Neural cell (in vitro differentiated cells): ENCODE results near the gene SYNJ1. TPM values are rescaled to one million over a fixed set of nuclear protein-coding genes. Genes with fewer than 3 reads are reported as not detected.
"Not testable (repeated sequence)": the region's sequence is repeated elsewhere in the genome, so short reads cannot be mapped to it uniquely, and the experiment has no call there.

Source experiments
- H2AFZ ChIP-seq: fragments of 200-600, 300-800 bp; sonication (generic), shearing (Covaris generic); 2 replicates; pipeline ENCODE4 v1.6.0; 2014; ENCODE audit warnings: low read depth, mild to moderate bottlenecking, antibody characterized with exemption, low read length, moderate library complexity
- H3F3A ChIP-seq: fragments of 200-600 bp; shearing (Covaris generic); 2 replicates; pipeline ENCODE4 v1.6.1; 2016; ENCODE audit warnings: mild to moderate bottlenecking, moderate library complexity, mixed read lengths, antibody characterized with exemption, low read length; ENCODE audit not compliant: insufficient read depth, poor library complexity, severe bottlenecking
- H3K27ac ChIP-seq: fragments of 200-600, 300-800 bp; sonication (generic), shearing (Covaris generic); 2 replicates; pipeline ENCODE4 v1.5.1; 2014; ENCODE audit warnings: mild to moderate bottlenecking, low read length, moderate library complexity
- H3K27me3 ChIP-seq: fragments of 300-800, 200-600 bp; sonication (generic), shearing (Covaris generic); 2 replicates; pipeline ENCODE4 v1.6.0; 2014; ENCODE audit warnings: mild to moderate bottlenecking, low read depth, low read length, moderate library complexity; ENCODE audit not compliant: insufficient read depth
- H3K36me3 ChIP-seq: fragments of 300-800, 200-600 bp; sonication (generic), shearing (Covaris generic); 2 replicates; pipeline ENCODE4 v1.5.1; 2014; ENCODE audit warnings: mild to moderate bottlenecking, antibody characterized with exemption, low read length, moderate library complexity; ENCODE audit not compliant: insufficient read depth
- H3K4me2 ChIP-seq: fragments of 300-800, 200-600 bp; sonication (generic), shearing (Covaris generic); 2 replicates; pipeline ENCODE4 v1.6.0; 2014; ENCODE audit warnings: mild to moderate bottlenecking, low read length
- H3K4me3 ChIP-seq: fragments of 300-800, 200-600 bp; sonication (generic), shearing (Covaris generic); 2 replicates; pipeline ENCODE4 v1.5.1; 2014; ENCODE audit warnings: mild to moderate bottlenecking, low read length, moderate library complexity
- H3K79me2 ChIP-seq: fragments of 200-600 bp; shearing (Covaris generic); replicated peaks from 2 replicates; pipeline ENCODE4 v1.6.0; 2014; ENCODE audit warnings: mild to moderate bottlenecking, low read length, moderate library complexity; ENCODE audit not compliant: insufficient read depth
- H3K9ac ChIP-seq: fragments of 300-800, 200-600 bp; sonication (generic), shearing (Covaris generic); 2 replicates; pipeline ENCODE4 v1.6.1; 2016; ENCODE audit warnings: mild to moderate bottlenecking, low read length, mixed read lengths
- H3K9me2 ChIP-seq: fragments of 200-600 bp; shearing (Covaris generic); 2 replicates; pipeline ENCODE4 v1.6.1; 2016; ENCODE audit warnings: mild to moderate bottlenecking, low read length, mixed read lengths; ENCODE audit not compliant: insufficient read depth
- H3K9me3 ChIP-seq: fragments of 200-600, 300-800 bp; sonication (generic), shearing (Covaris generic); 2 replicates; pipeline ENCODE4 v1.6.1; 2016; ENCODE audit warnings: mild to moderate bottlenecking, mixed run types, low read length, moderate library complexity, mixed read lengths
- H4K20me1 ChIP-seq: fragments of 200-600 bp; shearing (Covaris generic); 2 replicates; pipeline ENCODE4 v1.6.1; 2016; ENCODE audit warnings: mild to moderate bottlenecking, mixed run types; ENCODE audit not compliant: insufficient read depth
- CTCF ChIP-seq: fragments of 450-650 bp; IDR thresholded peaks from 2 replicates; pipeline ENCODE4 v1.5.1; 2014; ENCODE audit warnings: antibody characterized with exemption, mild to moderate bottlenecking, moderate library complexity; ENCODE audit not compliant: poor library complexity, severe bottlenecking
- EP300 ChIP-seq: fragments of 450-650 bp; conservative IDR thresholded peaks from 2 replicates; pipeline ENCODE4 v1.6.1; 2014; ENCODE audit warnings: antibody characterized with exemption, mild to moderate bottlenecking, moderate library complexity; ENCODE audit not compliant: poor library complexity, severe bottlenecking
- EZH2 ChIP-seq: fragments of 200-600, 300-800 bp; shearing (Covaris generic), sonication (generic); IDR thresholded peaks from 2 replicates; pipeline ENCODE4 v1.6.1; 2014; ENCODE audit warnings: antibody characterized with exemption, low read length, borderline replicate concordance, mild to moderate bottlenecking; ENCODE audit not compliant: insufficient read depth, poor library complexity, severe bottlenecking
- MXI1 ChIP-seq: fragments of 450-650 bp; conservative IDR thresholded peaks from 2 replicates; pipeline ENCODE4 v1.6.1; 2014; ENCODE audit warnings: antibody characterized with exemption, mild to moderate bottlenecking; ENCODE audit not compliant: poor library complexity, severe bottlenecking
- POLR2AphosphoS5 ChIP-seq: IDR thresholded peaks from 2 replicates; pipeline ENCODE4 v1.6.1; 2012
- RAD21 ChIP-seq: fragments of 450-650 bp; conservative IDR thresholded peaks from 2 replicates; pipeline ENCODE4 v1.6.1; 2014; ENCODE audit warnings: antibody characterized with exemption, mild to moderate bottlenecking, moderate library complexity
- REST ChIP-seq: IDR thresholded peaks from 2 replicates; pipeline ENCODE4 v1.6.1; 2012; ENCODE audit warnings: borderline replicate concordance
- SMC3 ChIP-seq: fragments of 450-650 bp; conservative IDR thresholded peaks from 2 replicates; pipeline ENCODE4 v1.6.1; 2014; ENCODE audit warnings: antibody characterized with exemption, mild to moderate bottlenecking, moderate library complexity; ENCODE audit not compliant: poor library complexity
- TAF1 ChIP-seq: IDR thresholded peaks from 2 replicates; pipeline ENCODE4 v1.6.1; 2012; ENCODE audit warnings: low read depth
- polyA plus RNA-seq: library from polyadenylated mRNA; depleted of rRNA; stranded (reverse); fragments of >200 nt; gene quantifications from 2 replicates; pipeline ENCODE4 v1.2.3, GENCODE V29; 2014

The SYNJ1 gene
- polyA plus RNA-seq, 1 donor from 2014 or later: 24.1 TPM

- Histone ChIP-seq H3K4me2 (no peak overlapping the region), H3K9me3 (no peaks in the 10 kb centered on the region), H3K4me3 (no peak overlapping the region), H2AFZ (no peak overlapping the region), H3K9ac (no peak overlapping the region), H3K27me3 (no peaks in the 10 kb centered on the region), H4K20me1 (no peaks in the 10 kb centered on the region), H3F3A (no peaks in the 10 kb centered on the region), H3K79me2 (no peaks in the 10 kb centered on the region), H3K27ac (no peak overlapping the region), H3K9me2 (no peaks in the 10 kb centered on the region), H3K36me3 (no peaks in the 10 kb centered on the region)
- TF ChIP-seq SMC3 (no peak), POLR2AphosphoS5 (no peak), RAD21 (no peak), EP300 (no peak), REST (no peak), CTCF (no peak), EZH2 (no peak)
These were observed 29.5 kb downstream of the SYNJ1 start for GRCh38 chr21:32698286-32698685.

- not testable (repeated sequence) for H3K4me3 ChIP-seq, H4K20me1 ChIP-seq, H3K9me2 ChIP-seq, H3K27ac ChIP-seq, H3F3A ChIP-seq, H3K4me2 ChIP-seq, H3K9ac ChIP-seq, H2AFZ ChIP-seq, H3K9me3 ChIP-seq, H3K27me3 ChIP-seq, H3K79me2 ChIP-seq, H3K36me3 ChIP-seq
These were observed 32.3 kb downstream of the SYNJ1 start for GRCh38 chr21:32695482-32695881.

- H3K27me3 ChIP-seq: no peaks in the 10 kb centered on the region
- no peaks in the 10 kb centered on the region for H3K79me2 ChIP-seq
- no peak overlapping the region for H3K4me3 ChIP-seq
- no peak overlapping the region for H2AFZ ChIP-seq
- no peaks in the 10 kb centered on the region for H3K9me2 ChIP-seq
- H3K27ac ChIP-seq: no peak overlapping the region
- no peaks in the 10 kb centered on the region for H4K20me1 ChIP-seq
- H3F3A ChIP-seq: no peaks in the 10 kb centered on the region
- no peaks in the 10 kb centered on the region for H3K36me3 ChIP-seq
- no peak for TF ChIP-seq MXI1
- no peak for TF ChIP-seq CTCF
- no peak for TF ChIP-seq EZH2
- TF ChIP-seq EP300: no peak
- no peak for TF ChIP-seq RAD21
- TF ChIP-seq TAF1: no peak
- no peak for TF ChIP-seq REST
- TF ChIP-seq POLR2AphosphoS5: no peak
- no peak for TF ChIP-seq SMC3
- H3K4me2 ChIP-seq: no peak overlapping the region
- H3K9ac ChIP-seq: no peak overlapping the region
- H3K9me3 ChIP-seq: no peaks in the 10 kb centered on the region
These were observed 34.2 kb downstream of the SYNJ1 start for GRCh38 chr21:32693581-32693980.
